ENCODE measurements around the gene CLDN1. TPM values are rescaled to one million over a fixed set of nuclear protein-coding genes. Genes with fewer than 3 reads are reported as not detected.

The CLDN1 gene
- total RNA-seq, 1 experiment from 2014 or later = 1.0 TPM

- no peak overlapping the region for H2AFZ ChIP-seq (ENCODE audit: low read length)
- no peak overlapping the region for H3K27ac Mint-ChIP-seq
- no peak overlapping the region for H2BK12ac ChIP-seq (ENCODE audit: insufficient read length, low read depth, low read length)
- no peaks in the 10 kb centered on the region for H3K23me2 ChIP-seq (ENCODE audit: insufficient read length, low read depth, low read length, poor library complexity, severe bottlenecking)
- no peaks in the 10 kb centered on the region for H4K20me1 ChIP-seq (ENCODE audit: control insufficient read depth, insufficient read depth, insufficient read length)
- no peak overlapping the region for H3K27ac ChIP-seq (ENCODE audit: insufficient read length, low read depth, low read length)
- H2BK120ac ChIP-seq (ENCODE audit: low read depth, low read length, poor library complexity, severe bottlenecking) = no peak overlapping the region
- H3K23ac ChIP-seq (ENCODE audit: insufficient read length, low read depth, low read length) = no peak overlapping the region
- H3K4ac ChIP-seq (ENCODE audit: low read depth, low read length) = no peak overlapping the region
- no peaks in the 10 kb centered on the region for H3K36me3 Mint-ChIP-seq (ENCODE audit: insufficient read depth in 1 of 3, low read depth in 3 of 3)
- no peak overlapping the region for H2BK20ac ChIP-seq (ENCODE audit: low read depth, low read length, poor library complexity, severe bottlenecking)
- peak overlapping the region; percentile 80 for H4K5ac ChIP-seq (ENCODE audit: insufficient read length, low read depth, low read length)
- no peaks in the 10 kb centered on the region for H3K9me3 ChIP-seq (ENCODE audit: control insufficient read depth, low read depth, low read length)
- no peak overlapping the region for H4K8ac ChIP-seq (replicated peaks; ENCODE audit: insufficient read length, low read depth, low read length)
- H3K27me3 Mint-ChIP-seq (ENCODE audit: low read depth) = no peaks in the 10 kb centered on the region
- no peaks in the 10 kb centered on the region for H3K4me1 Mint-ChIP-seq
- H4K91ac ChIP-seq (ENCODE audit: insufficient read length, low read depth, low read length) = no peak overlapping the region
- H3K4me2 ChIP-seq (ENCODE audit: insufficient read depth, insufficient read length, low read length) = no peak overlapping the region
- no peak overlapping the region for H2BK15ac ChIP-seq (ENCODE audit: low read depth, low read length)
- no CpG with 5 or more reads among the region's 4 CpGs for WGBS (ENCODE audit: extremely low coverage, insufficient read length, low lambda C conversion rate)
- no peak overlapping the region for H3K4me3 Mint-ChIP-seq
- H2BK5ac ChIP-seq (ENCODE audit: insufficient read length, low read length) = no peak overlapping the region
- H3K4me1 ChIP-seq (ENCODE audit: insufficient read depth, low read length) = no peaks in the 10 kb centered on the region; the same call in 1 of the 2 replicates
- H3K27me3 ChIP-seq (ENCODE audit: insufficient read depth, low read length) = no peaks in the 10 kb centered on the region
- H3K9me3 Mint-ChIP-seq = no peaks in the 10 kb centered on the region
- no peaks in the 10 kb centered on the region for H3K79me2 ChIP-seq (ENCODE audit: insufficient read depth, low read length)
- H3K18ac ChIP-seq (ENCODE audit: insufficient read length, low read depth, low read length) = no peak overlapping the region
- H3K79me1 ChIP-seq (ENCODE audit: insufficient read depth, low read depth, low read length, poor library complexity, severe bottlenecking) = no peaks in the 10 kb centered on the region
- no peak overlapping the region for H3K9ac ChIP-seq (ENCODE audit: extremely low read depth, insufficient read length, low read length)
- no peak overlapping the region for H2AK5ac ChIP-seq (ENCODE audit: insufficient read length, low read length)
- H3K56ac ChIP-seq (ENCODE audit: insufficient read length, low read depth, low read length) = no peak overlapping the region
- TF ChIP-seq CTCF (conservative IDR thresholded peaks at IDR 0.05) = no peak
- DNase-seq = no peak
- no peak overlapping the region for H3T11ph ChIP-seq (ENCODE audit: low read length)
- H3K14ac ChIP-seq (ENCODE audit: insufficient read depth, low read length) = no peak overlapping the region
Observed at GRCh38 chr3:190306513-190307163, 15.6 kb downstream of the CLDN1 start.

Data from H9 (cell line).